ENCODE data around the gene NLRP3.
"Not testable (repeated sequence)": the region's sequence is repeated elsewhere in the genome, so short reads cannot be mapped to it uniquely, and the experiment has no call there.

The NLRP3 gene

DNA sequence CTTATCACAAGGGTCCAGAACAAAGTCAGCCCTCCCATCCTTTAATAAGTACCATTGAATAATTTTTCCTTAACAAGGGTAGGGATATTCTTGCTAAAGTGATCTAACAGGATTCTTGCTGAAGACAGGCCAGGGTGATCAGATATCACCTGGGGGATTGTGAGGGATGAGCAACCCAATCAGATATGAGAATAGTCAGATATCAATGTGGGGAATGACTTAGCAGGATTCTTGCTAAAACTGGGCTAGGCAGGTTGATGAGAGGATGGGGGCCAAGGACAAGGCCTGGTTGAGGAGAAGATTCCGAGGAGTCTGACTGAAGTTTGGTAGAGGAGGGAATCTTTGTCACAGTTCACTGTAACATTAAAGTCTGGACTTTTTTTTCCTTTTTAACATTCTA, 23.9 kb upstream of the NLRP3 start:
- DNase-seq, result no peak

DNA sequence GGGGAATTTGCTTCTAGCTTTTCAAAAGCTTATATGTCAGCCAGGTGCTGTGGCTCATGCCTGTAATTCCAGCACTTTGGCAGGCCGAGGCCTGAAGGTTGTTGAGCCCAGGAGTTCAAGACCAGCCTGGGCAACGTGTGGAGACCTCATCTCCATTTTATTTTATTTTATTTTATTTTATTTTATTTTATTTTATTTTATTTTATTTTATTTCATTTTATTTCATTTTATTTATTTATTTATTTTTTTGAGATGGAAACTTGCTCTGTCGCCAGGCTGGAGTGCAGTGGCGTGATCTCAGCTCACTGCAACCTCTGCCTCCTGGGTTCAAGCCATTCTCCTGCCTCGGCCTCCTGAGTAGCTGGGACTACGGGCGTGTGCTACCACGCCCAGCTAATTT, 20.9 kb upstream of the NLRP3 start:
- not testable (repeated sequence) for DNase-seq

DNA sequence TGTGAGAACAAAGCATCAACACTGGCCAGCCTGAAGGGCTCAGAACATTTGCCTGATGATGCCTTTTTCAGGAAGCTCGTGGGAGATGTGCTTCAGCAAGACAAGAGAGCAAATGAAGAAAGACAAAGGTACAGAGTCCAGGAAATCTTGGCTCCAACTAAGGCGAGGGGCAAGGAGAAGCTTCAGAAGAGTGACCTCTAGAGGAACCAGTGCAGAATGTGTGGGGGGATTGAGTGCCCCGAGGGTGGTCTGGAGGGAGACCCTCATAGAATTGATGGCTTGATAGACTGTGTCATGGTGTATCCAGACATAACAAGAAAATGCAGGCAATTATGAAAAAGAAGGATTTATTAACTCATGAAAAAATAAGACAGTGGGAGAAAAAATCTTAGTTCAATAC, 15.3 kb upstream of the NLRP3 start:
- no peak for DNase-seq

DNA sequence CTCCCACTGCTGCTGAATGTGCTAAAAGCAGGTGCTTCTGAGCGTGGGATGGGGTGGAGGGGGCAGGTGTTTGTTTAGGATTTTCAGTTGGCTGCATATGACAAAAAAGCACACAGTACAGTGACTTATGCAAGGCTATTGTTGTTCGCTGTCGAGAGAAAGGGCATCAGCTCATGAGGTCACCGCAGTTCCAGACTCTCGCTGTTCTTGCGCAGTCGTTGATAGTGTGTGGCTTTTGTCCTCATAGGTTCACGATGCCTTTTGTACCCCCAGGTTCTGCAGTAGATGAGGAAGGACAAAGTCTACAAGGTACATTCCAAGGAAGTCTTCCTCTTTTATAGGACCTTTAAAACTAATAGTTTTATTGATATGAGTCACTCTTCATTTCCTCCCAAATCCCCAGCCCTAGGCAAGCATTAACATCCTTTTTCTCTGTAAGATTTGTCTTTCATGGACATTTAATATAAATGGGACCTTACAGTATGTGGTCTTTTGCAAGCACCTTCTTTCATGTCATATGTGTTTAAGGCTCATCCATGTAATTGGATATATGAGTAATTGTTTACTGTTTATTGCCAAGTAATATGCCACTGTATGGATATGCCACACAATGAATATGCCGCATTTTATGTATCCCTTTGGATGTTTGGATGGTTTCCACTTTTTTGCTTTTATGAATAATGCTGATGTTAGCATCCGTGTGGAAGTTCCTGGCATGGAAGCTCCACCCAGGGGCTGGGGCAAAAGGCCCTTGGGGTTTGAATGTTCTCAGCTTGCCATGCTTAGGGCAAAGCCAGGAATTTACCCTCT, 14.5 kb upstream of the NLRP3 start:
- no peak for DNase-seq

DNA sequence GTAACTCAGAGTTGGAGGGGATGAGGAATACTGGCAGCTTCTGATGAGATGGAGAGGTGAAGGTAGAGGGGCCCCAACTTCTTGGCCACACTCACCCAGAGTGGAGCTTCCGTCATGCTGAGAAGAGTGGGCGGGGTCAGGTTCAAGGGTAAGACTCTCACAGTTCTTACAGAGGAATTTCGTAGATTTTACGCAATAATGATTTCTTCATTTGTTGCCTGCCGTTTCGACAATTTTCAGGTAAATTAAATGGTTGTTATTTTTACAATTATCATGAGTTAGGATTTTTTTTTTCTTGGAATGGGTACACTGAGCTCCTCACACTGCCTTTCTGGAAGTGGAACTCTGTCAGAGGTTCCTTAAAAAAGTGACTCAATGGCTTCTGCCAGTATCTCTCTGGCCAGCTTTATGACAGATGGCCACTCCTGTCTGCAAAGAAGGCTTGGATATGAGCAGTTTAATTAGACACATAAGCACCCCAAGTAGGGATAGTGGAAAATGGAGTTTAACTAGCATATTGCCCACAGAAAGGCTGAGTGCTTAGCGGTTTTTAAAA, 13.8 kb upstream of the NLRP3 start:
- no peak for DNase-seq

DNA sequence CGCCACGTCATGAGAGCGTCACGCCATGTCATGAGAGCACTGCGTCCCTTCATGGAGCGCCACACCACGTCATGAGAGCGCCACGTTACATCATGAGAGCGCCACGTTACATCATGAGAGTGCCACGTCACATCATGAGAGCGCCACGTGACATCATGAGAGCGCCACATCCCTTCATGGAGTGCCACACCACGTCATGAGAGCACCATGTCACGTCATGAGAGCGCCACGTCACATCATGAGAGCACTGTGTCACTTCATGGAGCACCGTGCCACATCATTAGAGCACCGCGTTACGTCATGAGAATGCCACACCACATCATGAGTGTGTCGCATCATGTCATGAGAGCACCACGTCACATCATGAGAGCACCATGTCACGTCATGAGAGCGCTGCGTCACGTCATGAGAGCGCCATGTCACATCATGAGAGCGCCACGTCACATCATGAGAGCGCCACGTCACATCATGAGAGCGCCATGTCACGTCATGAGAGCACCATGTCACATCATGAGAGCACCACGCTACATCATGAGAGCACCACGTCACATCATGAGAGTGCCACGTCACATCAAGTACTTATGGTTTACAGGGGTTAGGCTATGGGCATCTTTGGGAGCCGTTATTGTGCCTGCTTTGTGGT, 9.8 kb upstream of the NLRP3 start:
- DNase-seq, result no peak

DNA sequence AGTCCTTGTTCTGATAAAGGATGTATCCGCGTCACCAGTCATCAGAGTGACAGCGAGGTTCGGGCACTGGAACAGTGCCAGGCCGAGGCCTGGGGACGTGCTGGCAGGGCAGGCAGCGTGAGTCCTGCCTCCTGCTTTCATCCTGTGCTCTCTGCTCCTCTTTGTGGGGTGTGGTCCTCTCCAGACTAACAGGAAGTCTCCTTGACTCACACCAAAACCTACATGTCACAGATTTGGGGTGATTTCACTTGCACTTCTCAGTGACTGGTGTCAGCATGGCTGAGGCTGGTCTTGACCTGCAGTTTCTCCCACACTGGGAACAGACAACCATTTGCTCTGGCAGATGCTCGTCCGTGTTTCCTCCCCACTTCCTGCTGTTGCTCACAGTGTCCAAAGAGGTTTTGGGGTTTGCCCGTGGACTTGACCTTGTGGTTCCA, 8.8 kb upstream of the NLRP3 start:
- no peak for DNase-seq

DNA sequence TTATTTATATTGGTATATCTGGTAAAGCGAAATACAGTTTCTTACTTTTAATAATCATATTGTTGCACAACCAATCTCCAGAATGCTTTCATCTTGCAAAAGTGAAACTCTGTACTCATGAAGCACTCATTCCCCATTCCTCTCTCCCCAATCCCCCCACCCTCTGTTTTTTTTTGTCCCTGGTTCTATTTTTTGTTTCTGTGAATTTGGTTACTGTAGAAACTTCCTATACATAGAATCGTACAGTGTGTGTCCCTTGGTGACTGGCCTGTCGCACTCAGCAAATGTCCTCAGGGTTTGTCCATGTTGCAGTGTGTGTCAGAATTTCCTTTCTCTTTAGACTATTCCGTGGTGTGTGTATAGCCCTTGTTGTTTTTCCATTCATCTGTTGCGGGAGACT, 7.9 kb upstream of the NLRP3 start:
- DNase-seq, result no peak

DNA sequence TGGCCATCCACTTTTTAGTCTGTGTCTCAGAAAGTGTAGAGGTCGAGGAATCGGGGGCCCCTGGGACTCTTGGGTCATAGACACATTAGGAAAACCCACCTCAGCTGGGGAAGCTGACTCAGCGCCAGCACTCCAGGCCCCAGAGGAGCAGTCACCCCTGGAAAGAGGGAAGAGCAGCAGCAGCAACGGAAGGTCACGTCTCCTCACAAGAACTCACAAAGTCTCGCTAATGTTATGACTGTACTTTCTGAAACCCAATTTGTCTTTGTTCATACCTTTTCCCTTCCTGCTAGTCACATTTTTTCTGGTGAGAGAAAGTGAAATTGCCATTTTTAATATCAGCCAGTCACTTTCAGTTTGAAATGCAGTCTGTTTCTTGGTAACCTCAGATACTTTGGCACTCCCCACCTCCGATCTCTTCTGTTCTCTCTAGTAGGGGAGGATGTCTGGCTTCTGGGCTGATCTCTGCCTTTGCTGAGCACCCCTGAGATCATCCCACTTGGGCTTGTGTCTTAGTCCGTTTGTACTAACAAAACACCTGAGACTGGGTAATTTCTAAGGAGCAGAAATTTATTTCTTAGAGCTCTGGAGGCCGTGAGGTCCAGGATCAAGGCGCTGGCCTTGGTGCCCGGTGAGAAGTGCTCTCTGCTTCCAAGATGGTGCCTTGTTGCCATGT, 6.0 kb upstream of the NLRP3 start:
- no peak for DNase-seq

DNA sequence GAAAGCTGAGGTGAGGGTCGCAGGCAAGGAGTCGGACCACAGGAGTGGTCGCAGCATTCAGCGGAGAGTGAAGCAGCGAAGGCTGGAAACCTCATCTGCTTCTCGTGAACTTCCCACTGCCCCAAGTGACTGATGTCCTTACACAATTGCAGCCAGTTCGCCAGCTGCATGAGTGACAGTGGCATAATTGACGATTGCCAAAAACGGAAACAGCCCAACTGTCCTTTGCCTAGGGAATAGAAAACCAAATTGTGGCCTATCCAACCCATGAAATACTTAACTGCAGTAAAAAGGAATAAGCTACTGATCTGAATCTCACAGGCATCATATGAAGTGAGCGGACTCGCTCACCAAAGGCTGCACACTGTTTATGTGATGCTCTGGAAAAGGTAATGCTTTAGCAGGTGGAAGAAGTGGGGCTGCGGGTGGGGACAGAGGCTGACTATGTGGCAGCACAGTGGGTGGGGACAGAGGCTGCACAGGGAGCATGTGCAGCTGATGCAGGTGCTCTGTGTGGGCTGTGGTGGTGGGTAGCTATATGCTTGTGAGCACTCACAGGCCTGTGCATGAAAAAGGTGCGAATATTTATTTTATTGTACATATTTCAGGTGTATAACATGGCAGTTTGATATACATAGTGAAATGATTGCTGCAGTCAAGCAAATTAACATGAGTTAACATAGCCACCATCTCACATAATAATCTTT, 4.2 kb upstream of the NLRP3 start:
- DNase-seq, result no peak

DNA sequence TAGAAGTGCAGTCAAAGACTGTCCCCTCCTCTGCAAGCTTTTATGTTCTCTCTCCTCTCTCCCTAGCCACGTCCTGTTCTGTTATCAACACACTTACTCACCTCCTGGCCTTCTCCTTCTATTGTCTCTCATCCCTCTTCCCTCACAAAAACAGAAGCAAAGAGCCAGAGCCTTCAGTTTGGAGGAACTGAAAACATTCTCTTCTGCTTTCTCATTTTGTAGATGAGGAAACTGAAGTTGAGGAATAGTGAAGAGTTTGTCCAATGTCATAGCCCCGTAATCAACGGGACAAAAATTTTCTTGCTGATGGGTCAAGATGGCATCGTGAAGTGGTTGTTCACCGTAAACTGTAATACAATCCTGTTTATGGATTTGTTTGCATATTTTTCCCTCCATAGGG, 1.9 kb downstream of the NLRP3 start:
- DNase-seq, result no peak

DNA sequence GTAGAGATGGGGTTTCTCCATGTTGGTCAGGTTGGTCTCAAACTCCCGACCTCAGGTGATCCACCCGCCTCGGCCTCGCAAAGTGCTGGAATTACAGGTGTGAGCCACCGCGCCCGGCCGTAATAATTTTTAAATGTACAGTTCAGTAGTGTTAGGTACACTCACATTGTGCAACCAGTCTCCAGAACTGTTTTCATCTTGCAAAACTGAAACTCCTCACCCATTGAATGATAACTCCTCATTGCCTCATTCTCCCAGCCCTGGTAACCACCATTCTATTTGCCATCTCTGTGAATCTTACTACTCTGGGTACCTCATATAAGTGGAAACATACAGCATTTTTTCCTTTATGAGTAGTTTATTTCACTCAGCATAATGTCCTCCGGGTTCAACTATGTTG, 3.4 kb downstream of the NLRP3 start:
- DNase-seq, result no peak

DNA sequence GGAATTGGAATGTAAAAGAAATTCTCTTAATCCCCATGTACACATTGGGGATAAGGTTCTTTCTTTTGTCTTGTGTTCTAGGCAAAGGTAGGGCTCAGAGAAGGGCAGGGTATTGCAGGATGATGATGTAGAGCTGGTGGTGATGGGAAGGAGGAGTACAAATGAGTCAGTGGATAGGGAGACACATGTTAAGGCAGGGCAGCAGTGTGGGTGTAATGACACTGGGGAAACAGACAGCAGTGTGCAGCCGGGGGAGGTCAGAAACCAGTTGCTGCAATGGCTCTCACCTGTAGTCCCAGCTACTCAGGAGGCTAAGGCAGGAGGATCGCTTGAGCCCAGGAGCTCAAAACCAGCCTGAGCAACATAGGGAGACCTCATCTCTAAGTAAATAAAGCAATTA, 5.1 kb downstream of the NLRP3 start:
- no peak for DNase-seq

DNA sequence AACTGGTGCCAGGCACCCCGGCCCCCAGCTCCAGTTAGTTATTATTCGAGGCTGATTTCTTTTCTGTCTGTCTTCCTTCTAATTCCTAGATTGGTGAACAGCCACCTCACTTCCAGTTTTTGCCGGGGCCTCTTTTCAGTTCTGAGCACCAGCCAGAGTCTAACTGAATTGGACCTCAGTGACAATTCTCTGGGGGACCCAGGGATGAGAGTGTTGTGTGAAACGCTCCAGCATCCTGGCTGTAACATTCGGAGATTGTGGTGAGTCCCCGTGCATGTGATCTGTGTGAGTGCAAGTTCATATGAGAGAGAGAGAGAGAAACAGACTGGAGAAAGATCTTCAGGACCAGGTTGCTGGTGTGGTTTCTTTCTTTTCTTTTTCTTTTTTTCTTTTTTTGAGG, 13.5 kb downstream of the NLRP3 start:
- DNase-seq, result no peak

DNA sequence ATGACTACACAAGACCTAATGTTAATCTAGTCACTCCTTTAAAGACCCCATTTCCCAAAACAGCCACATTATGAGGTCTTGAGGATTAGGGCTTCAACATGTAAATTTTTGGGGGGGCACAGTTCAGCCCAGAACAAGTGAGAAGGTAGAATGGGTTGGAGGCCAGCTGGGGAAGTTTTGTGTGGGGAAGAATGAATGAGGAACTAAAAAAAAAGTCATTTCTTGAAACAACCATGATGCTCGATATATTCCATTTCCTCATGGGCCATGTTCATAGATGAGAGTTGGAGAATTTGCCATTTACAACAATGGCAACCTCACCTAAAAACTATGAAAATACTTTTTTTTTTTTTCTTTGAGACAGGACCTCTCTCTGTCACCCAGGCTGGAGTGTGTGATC, 14.5 kb downstream of the NLRP3 start:
- DNase-seq, result no peak

DNA sequence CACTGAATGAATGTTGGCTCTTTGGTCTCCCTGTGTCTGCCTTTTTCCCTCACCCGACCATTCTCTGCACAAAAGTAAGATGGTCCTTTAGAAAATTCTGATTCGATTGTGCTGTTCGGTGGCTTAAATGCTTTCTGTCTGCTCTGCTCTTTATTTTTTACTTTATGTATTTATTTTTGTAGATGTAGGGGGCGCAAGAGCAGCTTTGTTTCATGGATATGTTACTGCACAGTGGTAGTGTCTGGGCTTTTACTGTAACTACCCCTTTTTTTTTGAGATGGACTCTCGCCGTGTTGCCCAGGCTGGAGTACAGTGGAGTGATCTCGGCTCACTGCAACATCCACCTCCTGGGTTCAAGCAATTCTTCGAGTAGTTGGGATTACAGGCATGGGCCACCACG, 15.7 kb downstream of the NLRP3 start:
- no peak for DNase-seq

DNA sequence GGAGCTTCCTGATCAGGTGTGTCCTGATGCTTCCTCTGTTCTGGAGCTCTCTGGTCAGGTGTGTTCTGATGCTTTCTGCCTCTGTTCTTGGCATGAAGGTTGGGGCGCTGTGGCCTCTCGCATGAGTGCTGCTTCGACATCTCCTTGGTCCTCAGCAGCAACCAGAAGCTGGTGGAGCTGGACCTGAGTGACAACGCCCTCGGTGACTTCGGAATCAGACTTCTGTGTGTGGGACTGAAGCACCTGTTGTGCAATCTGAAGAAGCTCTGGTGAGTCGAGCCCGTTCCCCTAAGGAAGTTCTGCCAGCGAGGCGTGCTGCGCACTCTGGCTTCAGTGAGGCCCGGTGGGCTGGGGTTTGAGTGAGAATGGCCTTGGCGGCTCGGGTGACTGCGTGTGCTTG, 18.0 kb downstream of the NLRP3 start:
- no peak for DNase-seq

DNA sequence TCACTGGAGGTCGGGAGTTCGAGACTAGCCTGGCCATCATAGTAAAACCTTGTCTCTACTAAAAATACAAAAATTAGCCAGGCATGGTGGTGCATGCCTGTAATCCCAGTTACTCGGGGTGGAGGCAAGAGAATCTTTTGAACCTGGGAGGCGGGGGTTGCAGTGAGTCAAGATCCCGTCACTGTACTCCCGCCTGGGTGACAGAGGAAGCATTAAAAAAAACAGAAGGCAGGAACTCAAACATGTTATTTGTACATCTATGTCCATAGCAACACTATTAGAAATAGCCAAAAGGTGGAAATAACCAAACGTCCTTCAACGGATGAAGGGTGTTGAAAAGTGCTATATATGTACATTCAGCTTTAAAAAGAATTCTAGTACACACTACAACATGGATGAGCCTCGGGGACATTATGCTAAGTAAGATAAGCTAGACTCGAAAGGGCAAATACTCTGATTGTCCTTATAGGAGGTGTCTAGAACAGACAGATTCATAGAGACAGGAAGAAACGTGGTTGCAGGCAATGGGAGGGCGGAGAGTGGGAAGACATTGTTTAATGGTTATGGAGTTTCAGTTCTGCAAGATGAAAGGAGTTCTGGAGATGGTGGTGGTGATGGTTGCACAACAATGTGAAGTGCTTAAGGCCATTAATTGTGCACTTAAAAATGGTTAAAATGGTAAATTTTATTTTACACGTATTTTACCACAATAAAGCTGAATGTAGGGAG, 19.2 kb downstream of the NLRP3 start:
- no peak for DNase-seq

DNA sequence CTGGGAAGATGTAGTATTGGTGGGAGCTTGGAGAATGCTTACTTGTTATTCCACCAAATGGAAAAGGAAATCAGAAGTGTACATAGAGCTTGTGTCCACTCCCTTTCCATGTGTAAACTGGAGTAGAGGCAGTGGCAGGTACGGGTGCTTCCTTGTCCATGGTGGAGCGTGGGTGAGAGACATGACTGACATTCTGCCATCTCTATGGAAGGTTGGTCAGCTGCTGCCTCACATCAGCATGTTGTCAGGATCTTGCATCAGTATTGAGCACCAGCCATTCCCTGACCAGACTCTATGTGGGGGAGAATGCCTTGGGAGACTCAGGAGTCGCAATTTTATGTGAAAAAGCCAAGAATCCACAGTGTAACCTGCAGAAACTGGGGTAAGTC, 19.8 kb downstream of the NLRP3 start:
- no peak for DNase-seq

DNA sequence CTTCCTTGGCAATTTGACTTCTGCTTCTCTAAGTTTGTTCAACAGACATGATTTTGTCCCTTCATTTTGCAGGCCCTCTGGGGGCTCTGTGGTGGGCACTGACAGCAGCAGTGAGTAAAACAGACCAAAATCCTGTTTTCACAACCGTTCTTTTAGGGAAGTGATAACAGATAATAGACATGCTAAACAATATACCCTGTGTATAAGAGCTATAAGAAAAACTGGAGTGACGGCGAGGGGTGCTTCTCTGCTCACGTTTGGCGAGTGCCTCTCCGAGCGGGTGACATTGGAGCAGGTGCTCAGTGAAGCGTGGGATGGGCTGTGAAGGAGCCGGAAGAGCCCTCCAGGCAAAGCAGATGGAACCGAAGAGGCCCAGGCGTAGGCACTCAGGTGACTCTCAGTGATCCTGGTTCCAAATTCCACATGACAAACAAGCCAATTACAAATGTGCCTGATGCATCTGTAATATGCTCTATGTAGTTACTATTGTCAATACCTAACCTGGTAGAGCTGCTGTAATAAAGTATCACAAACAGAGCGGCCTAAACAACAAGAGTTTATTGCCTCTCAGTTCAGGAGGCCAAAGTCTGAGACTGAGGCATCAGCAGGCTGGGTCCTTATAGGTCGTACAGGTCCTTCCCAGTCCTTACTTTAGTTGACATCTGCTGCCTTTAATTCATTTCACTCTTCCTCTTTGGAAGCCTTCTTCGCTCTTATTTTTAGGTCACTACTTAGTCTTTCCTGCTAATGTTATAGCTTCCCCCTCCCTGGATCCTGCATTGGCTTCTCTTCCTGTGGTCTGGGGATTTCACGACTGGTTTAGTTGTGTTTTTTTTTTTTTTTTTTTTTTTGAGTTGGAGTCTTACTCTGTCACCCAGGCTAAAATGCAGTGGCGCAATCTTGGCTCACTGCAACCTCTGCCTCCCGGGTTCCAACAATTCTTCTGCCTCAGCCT, 21.9 kb downstream of the NLRP3 start:
- DNase-seq, result no peak

DNA sequence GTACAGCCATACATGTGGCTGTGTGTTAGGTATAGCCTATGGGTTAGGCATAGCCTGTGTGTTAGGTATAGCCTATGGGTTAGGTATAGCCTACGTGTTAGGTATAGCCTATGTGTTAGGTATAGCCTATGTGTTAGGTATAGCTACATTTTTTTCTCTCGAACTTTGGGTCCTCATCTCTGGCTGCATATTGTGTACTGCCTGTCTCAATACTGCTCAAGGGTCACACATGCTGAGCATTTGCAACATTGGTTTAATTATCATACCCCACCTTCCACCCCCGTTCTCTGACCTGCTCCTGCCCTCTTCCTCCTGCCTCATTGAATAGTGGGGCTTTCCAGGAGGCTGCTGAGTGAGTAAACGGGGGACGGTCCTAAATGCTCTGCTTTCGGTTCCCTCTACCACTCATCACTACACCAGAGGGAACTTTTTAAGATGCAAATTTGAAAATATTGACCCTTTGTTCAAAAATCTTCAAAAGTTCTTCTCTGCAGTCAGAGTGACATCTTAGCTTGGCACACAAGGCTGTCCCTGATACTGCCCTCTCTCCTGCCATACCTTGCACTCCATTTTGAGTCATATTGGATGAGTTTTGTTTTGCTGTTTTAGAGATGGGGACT, 24.1 kb downstream of the NLRP3 start:
- DNase-seq, result no peak
